ENCODE results near the gene CALD1.

CALD1 gene

GRCh38 chr7:134777470-134777869 is 2.0 kb upstream of the CALD1 start:
- no peaks in the 10 kb centered on the region for H3F3A ChIP-seq (ENCODE audit: control insufficient read depth, insufficient read depth)
- H3K4me3 ChIP-seq (ENCODE audit: low read length): no peak overlapping the region
- H3K4me1 ChIP-seq (ENCODE audit: control insufficient read depth, low read length): peaks cover 13% of the 10 kb centered on the region
- no peaks in the 10 kb centered on the region for H4K20me1 ChIP-seq (ENCODE audit: control insufficient read depth, insufficient read depth, low read depth, low read length)
- H3K9me2 ChIP-seq (replicated peaks; ENCODE audit: control insufficient read depth, low read length): no peaks in the 10 kb centered on the region
- H3K4me2 ChIP-seq (ENCODE audit: low read length): no peak overlapping the region
- H3K36me3 ChIP-seq (ENCODE audit: control insufficient read depth, low read length): no peaks in the 10 kb centered on the region
- no peaks in the 10 kb centered on the region for H3K79me2 ChIP-seq (ENCODE audit: control insufficient read depth, low read length)
- no peak for TF ChIP-seq EZH2phosphoT487 (IDR thresholded peaks at IDR 0.05; ENCODE audit: borderline replicate concordance, low read length)
- TF ChIP-seq CTCF (IDR thresholded peaks at IDR 0.05; ENCODE audit: low read depth, low read length, poor library complexity, severe bottlenecking): no peak
- H3K27ac ChIP-seq (ENCODE audit: low read depth, low read length): no peak overlapping the region
- no peaks in the 10 kb centered on the region for H3K27me3 ChIP-seq (ENCODE audit: control insufficient read depth, low read length)
- H3K9me3 ChIP-seq (ENCODE audit: control insufficient read depth, insufficient read depth, low read length): no peaks in the 10 kb centered on the region

GRCh38 chr7:134777908-134778580 is 1.4 kb upstream of the CALD1 start:
- Histone ChIP-seq H3K4me1 (ENCODE audit: control insufficient read depth, low read length) (peaks cover 13% of the 10 kb centered on the region), H3K79me2 (ENCODE audit: control insufficient read depth, low read length) (no peaks in the 10 kb centered on the region), H3K9me2 (replicated peaks; ENCODE audit: control insufficient read depth, low read length) (no peaks in the 10 kb centered on the region), H3K4me2 (ENCODE audit: low read length) (no peak overlapping the region), H3K36me3 (ENCODE audit: control insufficient read depth, low read length) (no peaks in the 10 kb centered on the region), H4K20me1 (ENCODE audit: control insufficient read depth, insufficient read depth, low read depth, low read length) (no peaks in the 10 kb centered on the region), H3K27me3 (ENCODE audit: control insufficient read depth, low read length) (no peaks in the 10 kb centered on the region), H3F3A (ENCODE audit: control insufficient read depth, insufficient read depth) (no peaks in the 10 kb centered on the region), H3K9me3 (ENCODE audit: control insufficient read depth, insufficient read depth, low read length) (no peaks in the 10 kb centered on the region), H3K27ac (ENCODE audit: low read depth, low read length) (no peak overlapping the region), H3K4me3 (ENCODE audit: low read length) (no peak overlapping the region)
- TF ChIP-seq CTCF (IDR thresholded peaks at IDR 0.05; ENCODE audit: low read depth, low read length, poor library complexity, severe bottlenecking): no peak
- TF ChIP-seq EZH2phosphoT487 (IDR thresholded peaks at IDR 0.05; ENCODE audit: borderline replicate concordance, low read length): no peak

- no peaks in the 10 kb centered on the region for H3K79me2 ChIP-seq (ENCODE audit: control insufficient read depth, low read length)
Measured at GRCh38 chr7:134779741-134780065, 269 bp downstream of the CALD1 start.

More at GRCh38 chr7:134779741-134780065, 269 bp downstream of the CALD1 start:
- Histone ChIP-seq H3K4me3 (ENCODE audit: low read length) (no peak overlapping the region), H3K9me3 (ENCODE audit: control insufficient read depth, insufficient read depth, low read length) (no peaks in the 10 kb centered on the region), H3F3A (ENCODE audit: control insufficient read depth, insufficient read depth) (no peaks in the 10 kb centered on the region), H3K4me1 (ENCODE audit: control insufficient read depth, low read length) (peaks cover 13% of the 10 kb centered on the region), H3K27ac (ENCODE audit: low read depth, low read length) (no peak overlapping the region), H4K20me1 (ENCODE audit: control insufficient read depth, insufficient read depth, low read depth, low read length) (no peaks in the 10 kb centered on the region), H3K4me2 (ENCODE audit: low read length) (no peak overlapping the region), H3K36me3 (ENCODE audit: control insufficient read depth, low read length) (no peaks in the 10 kb centered on the region), H3K9me2 (replicated peaks; ENCODE audit: control insufficient read depth, low read length) (no peaks in the 10 kb centered on the region), H3K27me3 (ENCODE audit: control insufficient read depth, low read length) (no peaks in the 10 kb centered on the region)
- TF ChIP-seq CTCF (IDR thresholded peaks at IDR 0.05; ENCODE audit: low read depth, low read length, poor library complexity, severe bottlenecking) (no peak), EZH2phosphoT487 (IDR thresholded peaks at IDR 0.05; ENCODE audit: borderline replicate concordance, low read length) (no peak)
